ENCODE results near the gene VHLL. TPM values are rescaled to one million over a fixed set of nuclear protein-coding genes. Genes with fewer than 3 reads are reported as not detected.
A peak's percentile ranks its signal among the peaks of the same experiment; 100 is the strongest.

The VHLL gene
- total RNA-seq, 4 donors from 2014 or later = not detected

- in situ Hi-C loops (cut with MboI; ENCODE audit: low pct_ligation_motif_present in 1 of 4, low pct_unique_long_range_greater_than_20kb in 1 of 4, low sequenced_read_pairs in 3 of 4) (no loop called here), intact Hi-C loops (cut with DNase I; ENCODE audit: low total_unique reads) (no loop called here)
- Histone ChIP-seq H3K27me3 (no peaks in the 10 kb centered on the region), H3K4me1 (no peaks in the 10 kb centered on the region), H3K4me3 (no peak overlapping the region), H3K36me3 (peaks cover 0 to 36% (median 13%) of the 10 kb centered on the region in 4 donors), H3K27ac (no peak overlapping the region), H3K9me3 (no peaks in the 10 kb centered on the region)
- 75 to 91% methylated on average over 2 of the region's 2 CpGs for WGBS, 2 donors (ENCODE audit: low coverage in 1 of 2)
- DNase-seq = no peak
- no peak for TF ChIP-seq CTCF (IDR thresholded peaks at IDR 0.05)
- TF ChIP-seq EP300 (IDR thresholded peaks at IDR 0.05; ENCODE audit: low read depth) = no peak
- no peak for TF ChIP-seq POLR2A (IDR thresholded peaks at IDR 0.05)
- TF ChIP-seq POLR2AphosphoS5 (IDR thresholded peaks at IDR 0.05) = no peak
Measured at GRCh38 chr1:156305215-156305614, 6.1 kb upstream of the VHLL start.

- in situ Hi-C loops (cut with MboI; ENCODE audit: low pct_ligation_motif_present in 1 of 4, low pct_unique_long_range_greater_than_20kb in 1 of 4, low sequenced_read_pairs in 3 of 4) = no loop called here
- TF ChIP-seq EP300 (IDR thresholded peaks at IDR 0.05; ENCODE audit: low read depth) (no peak), POLR2AphosphoS5 (IDR thresholded peaks at IDR 0.05) (no peak), POLR2A (IDR thresholded peaks at IDR 0.05) (no peak), CTCF (IDR thresholded peaks at IDR 0.05) (no peak)
- intact Hi-C loops (cut with DNase I; ENCODE audit: low total_unique reads) = no loop called here
- H3K27ac ChIP-seq = no peak overlapping the region
- DNase-seq = no peak
- H3K27me3 ChIP-seq = no peaks in the 10 kb centered on the region
- no peaks in the 10 kb centered on the region for H3K9me3 ChIP-seq
- no peaks in the 10 kb centered on the region for H3K4me1 ChIP-seq
- 84 to 96% methylated on average over 4 of the region's 4 CpGs for WGBS, 2 donors (ENCODE audit: low coverage in 1 of 2)
- H3K36me3 ChIP-seq = peaks cover 0 to 18% (median 4%) of the 10 kb centered on the region in 4 donors
- H3K4me3 ChIP-seq = no peak overlapping the region
Measured at GRCh38 chr1:156303241-156303640, 4.1 kb upstream of the VHLL start.

- in situ Hi-C loops (cut with MboI; ENCODE audit: low pct_ligation_motif_present in 1 of 4, low pct_unique_long_range_greater_than_20kb in 1 of 4, low sequenced_read_pairs in 3 of 4) = no loop called here
- H3K4me1 ChIP-seq = peaks cover 8 to 28% (median 22%) of the 10 kb centered on the region in 4 donors
- peak; percentile 77 for DNase-seq
- H3K4me3 ChIP-seq = peak within 1 kb of the TSS; percentile 37 to 87 (median 64)
- H3K9me3 ChIP-seq = no peaks in the 10 kb centered on the region
- 0 to 1% methylated on average over 7 to 17 of the region's 17 CpGs for WGBS, 2 donors (ENCODE audit: low coverage in 1 of 2)
- TF ChIP-seq POLR2AphosphoS5 (IDR thresholded peaks at IDR 0.05) = peak; percentile 37 to 46 (median 40)
- TF ChIP-seq CTCF (IDR thresholded peaks at IDR 0.05) = no peak
- no peak for TF ChIP-seq EP300 (IDR thresholded peaks at IDR 0.05; ENCODE audit: low read depth)
- no peaks in the 10 kb centered on the region for H3K27me3 ChIP-seq
- H3K36me3 ChIP-seq = no peaks in the 10 kb centered on the region
- intact Hi-C loops (cut with DNase I; ENCODE audit: low total_unique reads) = no loop called here
- H3K27ac ChIP-seq = peak within 1 kb of the TSS; percentile 57 to 77 (median 60)
Measured at GRCh38 chr1:156295391-156295947, 3.6 kb downstream of the VHLL start, which contains the start of gene GLMP. GLMP (minus strand) TSS chr1:156295679; CDS start chr1:156295645, 34 bp downstream.

GRCh38 chr1:156293895-156294294 lies 5.2 kb downstream of the VHLL start:
- 93% methylated on average over 9 of the region's 9 CpGs; no CpG with 5 or more reads in 1 of the 2 donors for WGBS, 2 donors (ENCODE audit: low coverage in 1 of 2)
- H3K27ac ChIP-seq = no peak overlapping the region
- intact Hi-C loops (cut with DNase I; ENCODE audit: low total_unique reads) (no loop called here), in situ Hi-C loops (cut with MboI; ENCODE audit: low pct_ligation_motif_present in 1 of 4, low pct_unique_long_range_greater_than_20kb in 1 of 4, low sequenced_read_pairs in 3 of 4) (no loop called here)
- TF ChIP-seq CTCF (IDR thresholded peaks at IDR 0.05) = no peak
- TF ChIP-seq POLR2AphosphoS5 (IDR thresholded peaks at IDR 0.05) = no peak
- no peak for TF ChIP-seq EP300 (IDR thresholded peaks at IDR 0.05; ENCODE audit: low read depth)
- TF ChIP-seq POLR2A (IDR thresholded peaks at IDR 0.05) = no peak
- DNase-seq = no peak
- H3K4me1 ChIP-seq = peaks cover 8 to 28% (median 22%) of the 10 kb centered on the region in 4 donors
- no peaks in the 10 kb centered on the region for H3K27me3 ChIP-seq
- no peak overlapping the region for H3K4me3 ChIP-seq
- H3K9me3 ChIP-seq = no peaks in the 10 kb centered on the region
- no peaks in the 10 kb centered on the region for H3K36me3 ChIP-seq
